Measurements from ENCODE around the gene HS6ST3.

DNA sequence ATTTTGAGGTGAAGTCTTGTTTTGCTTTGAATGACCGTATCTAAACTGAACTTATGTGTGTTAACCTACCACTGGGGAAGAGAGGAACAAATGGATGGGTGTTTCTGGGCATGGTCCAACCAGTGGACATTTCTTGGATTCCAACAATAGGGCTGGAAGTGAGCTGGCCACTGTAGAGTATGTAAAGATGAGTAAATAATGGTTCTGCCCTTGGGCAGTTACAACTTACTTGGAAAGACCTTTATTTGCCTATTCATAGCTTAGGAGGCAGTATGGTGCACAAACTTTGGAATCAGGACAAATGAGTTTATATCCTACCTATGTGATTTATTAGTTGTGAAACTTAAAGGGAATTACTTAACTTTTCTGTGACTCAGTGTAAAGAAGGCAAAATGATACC, 429.5 kb downstream of the HS6ST3 start:
- TF ChIP-seq NR2C2 (CRISPR knock-in tag; IDR thresholded peaks at IDR 0.05): no peak
- no peak for TF ChIP-seq GTF2I (CRISPR knock-in tag; conservative IDR thresholded peaks at IDR 0.05)
- no peak for TF ChIP-seq PRDM15 (CRISPR knock-in tag; IDR thresholded peaks at IDR 0.05)
- no peak for TF ChIP-seq CTCF (IDR thresholded peaks at IDR 0.05)
- TF ChIP-seq NFATC4 (CRISPR knock-in tag; IDR thresholded peaks at IDR 0.05): no peak
- TF ChIP-seq NR1H2 (CRISPR knock-in tag; IDR thresholded peaks at IDR 0.05): no peak
- no peak for TF ChIP-seq IRF2 (CRISPR knock-in tag; IDR thresholded peaks at IDR 0.05; ENCODE audit: borderline replicate concordance, low read depth)
- no peak for TF ChIP-seq TEAD4 (CRISPR knock-in tag; IDR thresholded peaks at IDR 0.05)
- TF ChIP-seq, protein P1, sequence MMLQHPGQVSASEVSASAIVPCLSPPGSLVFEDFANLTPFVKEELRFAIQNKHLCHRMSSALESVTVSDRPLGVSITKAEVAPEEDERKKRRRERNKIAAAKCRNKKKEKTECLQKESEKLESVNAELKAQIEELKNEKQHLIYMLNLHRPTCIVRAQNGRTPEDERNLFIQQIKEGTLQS (CRISPR knock-in tag; conservative IDR thresholded peaks at IDR 0.05): no peak
- TF ChIP-seq USF1 (CRISPR knock-in tag; IDR thresholded peaks at IDR 0.05): no peak
- TF ChIP-seq ETV6 (CRISPR knock-in tag; IDR thresholded peaks at IDR 0.05): no peak
- TF ChIP-seq HMGXB4 (CRISPR knock-in tag; IDR thresholded peaks at IDR 0.05): no peak
- TF ChIP-seq, protein P2, sequence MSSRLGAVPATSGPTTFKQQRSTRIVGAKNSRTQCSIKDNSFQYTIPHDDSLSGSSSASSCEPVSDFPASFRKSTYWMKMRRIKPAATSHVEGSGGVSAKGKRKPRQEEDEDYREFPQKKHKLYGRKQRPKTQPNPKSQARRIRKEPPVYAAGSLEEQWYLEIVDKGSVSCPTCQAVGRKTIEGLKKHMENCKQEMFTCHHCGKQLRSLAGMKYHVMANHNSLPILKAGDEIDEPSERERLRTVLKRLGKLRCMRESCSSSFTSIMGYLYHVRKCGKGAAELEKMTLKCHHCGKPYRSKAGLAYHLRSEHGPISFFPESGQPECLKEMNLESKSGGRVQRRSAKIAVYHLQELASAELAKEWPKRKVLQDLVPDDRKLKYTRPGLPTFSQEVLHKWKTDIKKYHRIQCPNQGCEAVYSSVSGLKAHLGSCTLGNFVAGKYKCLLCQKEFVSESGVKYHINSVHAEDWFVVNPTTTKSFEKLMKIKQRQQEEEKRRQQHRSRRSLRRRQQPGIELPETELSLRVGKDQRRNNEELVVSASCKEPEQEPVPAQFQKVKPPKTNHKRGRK (CRISPR knock-in tag; IDR thresholded peaks at IDR 0.05; ENCODE audit: borderline replicate concordance): no peak
- TF ChIP-seq, protein P3, sequence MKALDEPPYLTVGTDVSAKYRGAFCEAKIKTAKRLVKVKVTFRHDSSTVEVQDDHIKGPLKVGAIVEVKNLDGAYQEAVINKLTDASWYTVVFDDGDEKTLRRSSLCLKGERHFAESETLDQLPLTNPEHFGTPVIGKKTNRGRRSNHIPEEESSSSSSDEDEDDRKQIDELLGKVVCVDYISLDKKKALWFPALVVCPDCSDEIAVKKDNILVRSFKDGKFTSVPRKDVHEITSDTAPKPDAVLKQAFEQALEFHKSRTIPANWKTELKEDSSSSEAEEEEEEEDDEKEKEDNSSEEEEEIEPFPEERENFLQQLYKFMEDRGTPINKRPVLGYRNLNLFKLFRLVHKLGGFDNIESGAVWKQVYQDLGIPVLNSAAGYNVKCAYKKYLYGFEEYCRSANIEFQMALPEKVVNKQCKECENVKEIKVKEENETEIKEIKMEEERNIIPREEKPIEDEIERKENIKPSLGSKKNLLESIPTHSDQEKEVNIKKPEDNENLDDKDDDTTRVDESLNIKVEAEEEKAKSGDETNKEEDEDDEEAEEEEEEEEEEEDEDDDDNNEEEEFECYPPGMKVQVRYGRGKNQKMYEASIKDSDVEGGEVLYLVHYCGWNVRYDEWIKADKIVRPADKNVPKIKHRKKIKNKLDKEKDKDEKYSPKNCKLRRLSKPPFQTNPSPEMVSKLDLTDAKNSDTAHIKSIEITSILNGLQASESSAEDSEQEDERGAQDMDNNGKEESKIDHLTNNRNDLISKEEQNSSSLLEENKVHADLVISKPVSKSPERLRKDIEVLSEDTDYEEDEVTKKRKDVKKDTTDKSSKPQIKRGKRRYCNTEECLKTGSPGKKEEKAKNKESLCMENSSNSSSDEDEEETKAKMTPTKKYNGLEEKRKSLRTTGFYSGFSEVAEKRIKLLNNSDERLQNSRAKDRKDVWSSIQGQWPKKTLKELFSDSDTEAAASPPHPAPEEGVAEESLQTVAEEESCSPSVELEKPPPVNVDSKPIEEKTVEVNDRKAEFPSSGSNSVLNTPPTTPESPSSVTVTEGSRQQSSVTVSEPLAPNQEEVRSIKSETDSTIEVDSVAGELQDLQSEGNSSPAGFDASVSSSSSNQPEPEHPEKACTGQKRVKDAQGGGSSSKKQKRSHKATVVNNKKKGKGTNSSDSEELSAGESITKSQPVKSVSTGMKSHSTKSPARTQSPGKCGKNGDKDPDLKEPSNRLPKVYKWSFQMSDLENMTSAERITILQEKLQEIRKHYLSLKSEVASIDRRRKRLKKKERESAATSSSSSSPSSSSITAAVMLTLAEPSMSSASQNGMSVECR (CRISPR knock-in tag; IDR thresholded peaks at IDR 0.05; ENCODE audit: borderline replicate concordance): no peak

All from WTC11 (cell line).